WERI-Rb-1 (cell line): Measurements from ENCODE around the gene TM9SF4.

ENCODE experiments used
- DNase-seq: peaks from one replicate; pipeline ENCODE4 v3.0.0-alpha.2; 2020
- H3K27ac ChIP-seq: fragments of 250-450 bp; sonication (Bioruptor Pico); 2 replicates; pipeline ENCODE4 v1.5.1; 2020; ENCODE audit warnings: mild to moderate bottlenecking, moderate library complexity
- H3K27me3 ChIP-seq: fragments of 250-450 bp; sonication (Bioruptor Pico); 2 replicates; pipeline ENCODE4 v1.5.1; 2021; ENCODE audit warnings: mild to moderate bottlenecking, low read depth, moderate library complexity; ENCODE audit not compliant: insufficient read depth, severe bottlenecking
- H3K36me3 ChIP-seq: fragments of 250-450 bp; sonication (Bioruptor Pico); 2 replicates; pipeline ENCODE4 v1.5.1; 2020; ENCODE audit warnings: mild to moderate bottlenecking, moderate library complexity
- H3K4me3 ChIP-seq: 2 replicates; pipeline ENCODE4 v1.5.1; 2011; ENCODE audit warnings: low read depth, mild to moderate bottlenecking, control low read depth, low read length
- H3K9me3 ChIP-seq: fragments of 250-450 bp; sonication (Bioruptor Pico); 2 replicates; pipeline ENCODE4 v1.5.1; 2021; ENCODE audit warnings: mild to moderate bottlenecking, moderate library complexity; ENCODE audit not compliant: severe bottlenecking
- CTCF ChIP-seq: IDR thresholded peaks from 2 replicates; pipeline ENCODE4 v1.5.1; 2011; ENCODE audit warnings: low read depth, mild to moderate bottlenecking, control low read depth, inconsistent platforms, low read length

The TM9SF4 gene

GRCh38 chr20:32130965-32131364, 21.5 kb downstream of the TM9SF4 start:
- no peak for TF ChIP-seq CTCF
- H3K27ac ChIP-seq, result no peak overlapping the region
- H3K4me3 ChIP-seq, result no peak overlapping the region
- H3K27me3 ChIP-seq, result no peaks in the 10 kb centered on the region
- peaks cover 7% of the 10 kb centered on the region; the same call in 1 of the 2 replicates for H3K36me3 ChIP-seq
- DNase-seq, result no peak
- no peaks in the 10 kb centered on the region for H3K9me3 ChIP-seq

- TF ChIP-seq CTCF, result no peak
- no peaks in the 10 kb centered on the region for H3K27me3 ChIP-seq
- no peak for DNase-seq
- H3K27ac ChIP-seq, result no peak overlapping the region
- H3K9me3 ChIP-seq, result no peaks in the 10 kb centered on the region
- H3K4me3 ChIP-seq, result no peak overlapping the region
- H3K36me3 ChIP-seq, result peaks cover 21% of the 10 kb centered on the region
Observed at GRCh38 chr20:32132911-32133549, 23.5 kb downstream of the TM9SF4 start.

GRCh38 chr20:32134026-32134425, 24.5 kb downstream of the TM9SF4 start:
- no peak overlapping the region for H3K27ac ChIP-seq
- no peaks in the 10 kb centered on the region for H3K27me3 ChIP-seq
- H3K36me3 ChIP-seq, result peaks cover 22% of the 10 kb centered on the region
- TF ChIP-seq CTCF, result no peak
- H3K4me3 ChIP-seq, result no peak overlapping the region
- DNase-seq, result no peak
- H3K9me3 ChIP-seq, result no peaks in the 10 kb centered on the region

- Histone ChIP-seq H3K27me3 (no peaks in the 10 kb centered on the region), H3K27ac (no peak overlapping the region), H3K36me3 (peaks cover 25% of the 10 kb centered on the region), H3K9me3 (no peaks in the 10 kb centered on the region), H3K4me3 (no peak overlapping the region)
- no peak for TF ChIP-seq CTCF
- no peak for DNase-seq
Observed at GRCh38 chr20:32135983-32136515, 26.5 kb downstream of the TM9SF4 start.

- H3K4me3 ChIP-seq, result no peak overlapping the region
- no peak for TF ChIP-seq CTCF
- H3K36me3 ChIP-seq, result peaks cover 41% of the 10 kb centered on the region
- no peak for DNase-seq
- H3K27me3 ChIP-seq, result no peaks in the 10 kb centered on the region
- no peak overlapping the region for H3K27ac ChIP-seq
- no peaks in the 10 kb centered on the region for H3K9me3 ChIP-seq
Observed at GRCh38 chr20:32138921-32139320, 29.4 kb downstream of the TM9SF4 start.

- Histone ChIP-seq H3K36me3 (peaks cover 51% of the 10 kb centered on the region), H3K27me3 (no peaks in the 10 kb centered on the region)
- no peak for DNase-seq
Observed at GRCh38 chr20:32139947-32140346, 30.4 kb downstream of the TM9SF4 start.

More at GRCh38 chr20:32139947-32140346, 30.4 kb downstream of the TM9SF4 start:
- Histone ChIP-seq H3K9me3 (no peaks in the 10 kb centered on the region), H3K27ac (no peak overlapping the region), H3K4me3 (no peak overlapping the region)
- TF ChIP-seq CTCF, result no peak
